Hepatocyte (in vitro differentiated cells): ENCODE results near the gene ANO3.

Experiments used
- EZH2 ChIP-seq: fragments of 200-600 bp; sonication (generic); IDR thresholded peaks from 2 replicates; pipeline ENCODE4 v1.6.1; 2016; ENCODE audit warnings: antibody characterized with exemption, mild to moderate bottlenecking, borderline replicate concordance
- EZH2phosphoT487 ChIP-seq: fragments of 200-600 bp; sonication (generic); IDR thresholded peaks from one replicate; pipeline ENCODE4 v1.6.1; 2018; ENCODE audit warnings: antibody characterized with exemption, mild to moderate bottlenecking, low read depth, moderate library complexity; ENCODE audit not compliant: unreplicated experiment, severe bottlenecking
- TF ChIP-seq, protein P1 (sequence below): fragments of 200-600 bp; sonication (generic); IDR thresholded peaks from 2 replicates; pipeline ENCODE4 v1.5.1; 2016; ENCODE audit warnings: antibody characterized with exemption, mild to moderate bottlenecking; ENCODE audit not compliant: poor library complexity

DNA sequence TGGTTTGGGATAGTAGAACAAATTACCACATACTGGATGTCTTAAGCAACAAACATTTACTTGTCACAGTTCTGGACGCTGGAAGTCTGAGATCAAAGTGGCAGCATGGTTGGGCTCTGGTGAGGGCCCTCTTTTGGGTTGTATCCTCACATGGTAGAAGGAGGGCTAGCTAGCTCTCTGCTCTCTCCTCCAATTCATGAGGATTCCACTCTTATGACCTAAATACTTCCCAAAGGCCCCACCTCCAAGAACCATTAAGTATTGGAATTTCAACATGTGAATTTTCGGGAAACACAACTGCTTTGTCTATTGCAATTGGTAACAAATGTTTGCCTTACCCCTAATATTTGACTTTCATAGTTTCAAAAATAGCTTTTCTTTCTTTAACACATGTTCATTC lies 187.5 kb downstream of the ANO3 start:
- TF ChIP-seq EZH2 (no peak), EZH2phosphoT487 (no peak)
- TF ChIP-seq, protein P1, sequence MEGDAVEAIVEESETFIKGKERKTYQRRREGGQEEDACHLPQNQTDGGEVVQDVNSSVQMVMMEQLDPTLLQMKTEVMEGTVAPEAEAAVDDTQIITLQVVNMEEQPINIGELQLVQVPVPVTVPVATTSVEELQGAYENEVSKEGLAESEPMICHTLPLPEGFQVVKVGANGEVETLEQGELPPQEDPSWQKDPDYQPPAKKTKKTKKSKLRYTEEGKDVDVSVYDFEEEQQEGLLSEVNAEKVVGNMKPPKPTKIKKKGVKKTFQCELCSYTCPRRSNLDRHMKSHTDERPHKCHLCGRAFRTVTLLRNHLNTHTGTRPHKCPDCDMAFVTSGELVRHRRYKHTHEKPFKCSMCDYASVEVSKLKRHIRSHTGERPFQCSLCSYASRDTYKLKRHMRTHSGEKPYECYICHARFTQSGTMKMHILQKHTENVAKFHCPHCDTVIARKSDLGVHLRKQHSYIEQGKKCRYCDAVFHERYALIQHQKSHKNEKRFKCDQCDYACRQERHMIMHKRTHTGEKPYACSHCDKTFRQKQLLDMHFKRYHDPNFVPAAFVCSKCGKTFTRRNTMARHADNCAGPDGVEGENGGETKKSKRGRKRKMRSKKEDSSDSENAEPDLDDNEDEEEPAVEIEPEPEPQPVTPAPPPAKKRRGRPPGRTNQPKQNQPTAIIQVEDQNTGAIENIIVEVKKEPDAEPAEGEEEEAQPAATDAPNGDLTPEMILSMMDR, result no peak
